Stimulated activated CD4-positive, alpha-beta T cell treated with anti-CD3 and anti-CD28 coated beads, Interleukin-1b, Interleukin-23, amount 100 ng/mL, for 4 hours (primary cell): ENCODE results near the gene KIFC3.
"Not testable (repeated sequence)": the region's sequence is repeated elsewhere in the genome, so short reads cannot be mapped to it uniquely, and the experiment has no call there.

ENCODE experiments used
- DNase-seq, 2 donors: peaks; one replicate each; pipeline ENCODE4 v3.0.0-alpha.2; 2020; ENCODE audit warnings: low read depth in 2 of 2

KIFC3 gene

DNA sequence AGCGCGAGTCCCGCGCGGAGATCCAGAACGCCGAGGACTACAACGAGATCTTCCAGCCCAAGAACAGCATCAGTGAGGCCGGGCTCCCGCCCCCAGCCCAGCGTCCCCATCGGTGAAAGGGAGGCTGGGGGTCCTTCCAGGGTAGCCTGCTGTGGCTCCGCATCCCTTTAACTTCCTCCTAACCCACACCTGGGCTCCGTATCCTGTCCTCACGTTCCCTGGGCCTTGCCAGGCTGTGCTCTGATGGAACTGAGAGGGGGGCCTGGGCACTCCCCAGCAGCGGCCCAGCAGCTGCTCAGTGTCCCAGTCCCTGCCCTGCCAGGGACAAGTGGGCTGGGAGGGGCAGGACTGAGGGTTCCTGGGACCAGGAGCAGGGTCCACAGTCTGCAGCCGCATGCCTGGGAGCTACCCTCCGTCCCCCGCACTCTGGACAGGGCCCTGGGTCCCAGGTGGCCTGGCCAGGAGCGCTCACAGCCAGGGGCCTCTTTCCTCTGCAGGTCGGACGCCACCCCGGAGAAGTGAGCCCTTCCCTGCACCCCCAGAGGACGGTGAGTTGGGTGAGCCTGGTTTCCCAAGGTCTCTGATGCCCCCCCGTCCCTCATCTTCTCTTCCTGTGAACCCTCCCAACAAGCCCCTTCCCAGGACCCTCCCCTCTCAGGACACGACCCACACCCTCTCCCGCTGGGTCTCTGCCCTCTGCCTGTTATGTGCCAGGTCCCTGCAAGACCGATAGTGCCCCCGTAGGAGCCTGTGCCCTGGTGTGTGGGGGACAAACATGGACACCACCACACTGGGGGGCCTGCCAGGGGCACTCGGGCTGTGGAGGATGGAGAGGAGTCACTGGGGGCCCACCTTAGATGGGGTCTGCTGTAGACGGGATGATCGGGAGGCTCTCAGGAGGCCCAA lies 48.6 kb downstream of the KIFC3 start:
- no peak for DNase-seq

DNA sequence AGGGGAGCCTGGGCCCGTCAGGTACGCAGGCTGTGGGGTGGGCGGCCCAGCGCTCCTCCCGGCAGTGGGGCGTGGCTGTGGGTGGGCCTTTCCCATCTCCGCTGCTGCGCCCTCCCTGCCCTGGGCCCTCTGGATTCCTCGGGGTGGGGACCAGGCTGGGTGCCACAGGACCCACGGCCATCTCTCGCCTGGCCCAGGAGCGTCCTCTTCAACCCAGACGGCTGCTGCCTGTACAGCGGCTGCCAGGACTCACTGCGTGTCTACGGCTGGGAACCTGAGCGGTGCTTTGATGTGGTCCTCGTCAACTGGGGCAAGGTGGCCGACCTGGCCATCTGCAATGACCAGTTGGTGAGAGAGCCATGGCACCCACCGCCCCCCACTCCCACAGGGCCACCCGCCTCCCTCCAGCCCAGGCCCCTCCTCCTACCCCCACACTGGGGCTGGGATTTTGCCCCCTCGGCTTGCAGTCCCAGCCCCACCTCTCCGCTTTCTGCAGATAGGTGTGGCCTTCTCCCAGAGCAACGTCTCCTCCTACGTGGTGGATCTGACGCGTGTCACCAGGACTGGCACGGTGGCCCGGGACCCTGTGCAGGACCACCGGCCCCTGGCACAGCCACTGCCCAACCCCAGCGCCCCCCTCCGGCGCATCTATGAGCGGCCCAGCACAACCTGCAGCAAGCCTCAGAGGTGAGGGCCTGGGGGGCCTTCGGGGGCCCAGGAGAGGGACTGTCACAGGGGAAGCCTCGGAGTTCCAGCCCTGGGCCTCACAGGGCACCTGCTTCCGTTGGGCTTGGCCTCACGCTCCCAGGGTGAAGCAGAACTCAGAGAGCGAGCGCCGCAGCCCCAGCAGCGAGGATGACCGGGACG lies 49.5 kb downstream of the KIFC3 start:
- DNase-seq = no peak

DNA sequence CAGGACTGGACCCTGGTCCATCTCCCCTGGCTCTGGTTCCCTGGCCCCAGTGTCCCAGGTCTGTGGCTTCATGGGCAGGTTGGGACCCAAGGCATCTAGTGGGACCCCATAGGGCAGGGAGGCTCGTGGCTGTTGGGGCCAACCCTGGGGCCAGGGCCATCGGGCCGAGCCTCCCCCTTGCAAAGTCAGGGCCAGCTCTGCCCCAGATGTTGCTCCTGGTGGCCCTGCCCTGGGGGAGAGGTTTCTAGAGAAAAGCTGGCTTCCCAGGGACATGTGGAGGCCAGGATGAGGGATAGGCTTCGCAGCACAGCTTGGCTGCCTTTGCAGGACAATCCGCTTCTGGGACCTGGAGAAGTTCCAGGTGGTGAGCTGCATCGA lies 50.1 kb downstream of the KIFC3 start:
- no peak for DNase-seq

DNA sequence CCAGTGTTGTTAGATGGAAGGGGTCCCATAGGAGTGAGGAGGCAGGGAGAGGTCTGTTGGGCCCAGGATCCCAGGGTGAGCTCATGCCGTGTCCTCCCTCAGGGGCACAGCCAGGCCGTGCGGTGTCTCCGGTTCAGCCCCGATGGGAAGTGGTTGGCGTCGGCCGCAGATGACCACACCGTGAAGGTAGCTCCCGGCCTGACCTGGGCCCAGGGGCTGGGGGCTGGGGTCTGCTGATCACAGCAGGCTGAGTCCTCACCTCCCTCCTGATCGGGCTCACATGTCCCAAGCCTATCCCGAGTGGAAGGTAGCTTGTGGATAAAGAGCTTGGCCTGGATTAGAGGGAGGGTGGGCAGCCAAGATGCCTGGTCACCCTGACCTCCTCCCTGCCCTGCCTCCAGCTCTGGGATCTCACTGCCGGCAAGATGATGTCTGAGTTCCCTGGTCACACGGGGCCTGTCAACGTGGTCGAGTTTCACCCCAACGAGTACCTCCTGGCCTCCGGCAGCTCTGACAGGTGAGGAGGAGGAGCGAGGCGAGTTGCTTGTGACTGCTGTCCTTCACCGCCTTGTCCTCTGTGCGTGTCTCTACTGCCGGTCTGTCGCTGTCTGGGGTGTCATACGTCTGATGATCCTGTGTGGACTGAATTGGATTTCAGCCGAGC lies 50.6 kb downstream of the KIFC3 start:
- no peak for DNase-seq

DNA sequence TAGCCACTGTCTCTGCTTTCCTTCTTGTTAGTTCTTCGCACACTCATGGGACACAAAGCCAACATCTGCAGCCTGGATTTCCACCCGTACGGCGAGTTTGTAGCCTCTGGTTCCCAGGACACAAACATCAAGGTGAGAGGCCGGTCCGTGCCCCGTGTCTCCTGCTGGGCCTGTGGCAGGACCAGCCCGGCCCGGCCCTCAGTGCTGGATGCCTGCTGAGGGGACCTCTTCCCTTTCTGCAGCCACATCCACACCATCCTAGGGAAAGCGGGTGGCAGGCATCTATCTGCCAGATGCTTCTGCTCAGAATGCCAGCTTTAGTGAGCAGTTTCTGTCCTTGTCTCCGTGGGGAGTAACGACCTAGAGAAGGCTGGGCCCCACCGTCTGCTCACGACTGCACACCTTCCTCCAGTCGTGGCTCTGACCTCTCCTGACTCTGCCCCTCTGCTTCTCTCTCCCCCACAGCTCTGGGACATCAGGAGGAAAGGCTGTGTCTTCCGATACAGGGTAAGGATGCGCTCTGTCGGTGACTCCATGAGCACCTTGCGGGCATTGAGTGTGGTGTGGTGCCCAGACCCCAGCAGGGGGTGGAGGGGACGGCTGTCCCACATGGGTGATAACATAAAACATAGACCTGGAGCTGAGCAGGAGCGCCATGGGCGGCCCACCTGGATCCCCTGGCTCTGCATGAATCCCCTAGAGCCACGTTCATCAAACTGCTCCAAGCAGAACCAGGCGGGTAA lies 51.3 kb downstream of the KIFC3 start:
- DNase-seq = no peak

DNA sequence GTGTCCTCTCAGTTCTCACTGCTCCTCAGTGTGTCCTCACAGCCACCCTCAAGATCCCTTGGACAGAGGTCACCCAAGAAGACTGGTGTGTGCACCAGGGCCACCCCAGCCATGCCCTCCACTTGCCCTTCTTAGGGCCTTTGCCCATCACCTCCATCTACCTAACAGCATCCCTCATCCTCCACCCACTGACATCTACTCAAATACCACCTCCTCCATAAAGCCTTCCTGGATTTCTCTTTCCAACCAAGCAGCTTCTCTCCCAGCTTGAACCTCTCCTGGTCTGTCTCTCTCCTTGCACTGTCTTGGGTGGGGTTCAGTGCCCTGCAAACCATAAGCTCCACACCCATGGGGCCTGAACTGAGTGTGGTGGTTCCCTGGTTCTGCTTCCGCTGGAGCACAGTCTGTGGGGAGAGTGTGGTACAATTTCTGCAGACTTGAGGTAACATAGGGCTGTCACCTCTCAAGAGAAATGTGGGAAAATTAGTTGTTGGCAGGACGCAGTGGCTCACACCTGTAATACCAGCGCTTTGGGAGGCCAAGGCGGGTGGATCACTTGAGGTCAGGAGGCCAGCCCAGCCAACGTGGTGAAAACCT lies 52.3 kb downstream of the KIFC3 start:
- DNase-seq = no peak

DNA sequence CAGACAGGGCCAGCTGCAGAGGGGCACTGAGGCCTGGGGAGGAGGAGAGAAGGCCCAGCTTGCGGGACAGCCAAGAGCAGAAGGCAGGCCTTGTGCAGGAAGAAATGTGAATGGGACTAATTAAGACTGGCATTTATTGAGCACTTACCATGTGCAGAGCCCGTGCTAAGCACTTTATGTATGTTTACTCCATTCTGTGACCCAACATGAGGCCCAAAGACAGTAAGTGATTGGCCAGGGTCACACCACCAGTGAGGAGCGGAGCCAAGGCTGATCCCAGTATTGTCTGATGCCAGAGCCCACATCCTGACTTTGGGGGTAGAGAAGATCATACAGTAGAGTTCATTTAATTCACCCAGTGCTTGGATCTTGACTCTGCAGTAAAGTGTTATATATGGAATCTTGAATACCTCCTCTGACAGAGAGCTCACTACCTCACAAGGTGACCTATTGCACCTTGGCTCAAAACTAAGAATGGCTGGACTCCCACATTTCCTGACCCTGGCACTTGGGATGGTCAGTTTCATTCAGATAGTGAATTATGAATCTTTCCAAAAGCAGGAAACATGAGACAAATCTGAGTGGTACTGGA lies 53.1 kb downstream of the KIFC3 start:
- no peak for DNase-seq

DNA sequence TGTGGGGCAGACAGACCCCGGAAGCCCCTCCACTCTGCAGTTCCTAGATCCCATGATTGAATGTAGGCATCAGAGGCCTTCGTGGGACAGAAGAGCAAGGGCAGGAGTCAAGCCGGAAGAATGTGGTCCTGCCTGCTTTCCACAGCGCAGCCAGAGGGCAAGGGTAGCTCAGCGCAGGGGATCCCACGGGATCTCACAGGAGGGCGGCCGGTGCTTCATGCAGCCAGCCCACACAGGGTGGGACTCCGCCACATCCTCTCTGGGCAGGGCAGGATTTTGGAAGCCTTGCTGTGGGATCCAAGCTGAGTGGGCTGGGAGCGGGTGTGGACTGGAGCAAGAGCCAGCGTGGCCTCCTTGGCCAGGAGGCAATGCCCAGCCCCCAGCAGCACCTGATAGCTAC lies 53.7 kb downstream of the KIFC3 start:
- no peak for DNase-seq

DNA sequence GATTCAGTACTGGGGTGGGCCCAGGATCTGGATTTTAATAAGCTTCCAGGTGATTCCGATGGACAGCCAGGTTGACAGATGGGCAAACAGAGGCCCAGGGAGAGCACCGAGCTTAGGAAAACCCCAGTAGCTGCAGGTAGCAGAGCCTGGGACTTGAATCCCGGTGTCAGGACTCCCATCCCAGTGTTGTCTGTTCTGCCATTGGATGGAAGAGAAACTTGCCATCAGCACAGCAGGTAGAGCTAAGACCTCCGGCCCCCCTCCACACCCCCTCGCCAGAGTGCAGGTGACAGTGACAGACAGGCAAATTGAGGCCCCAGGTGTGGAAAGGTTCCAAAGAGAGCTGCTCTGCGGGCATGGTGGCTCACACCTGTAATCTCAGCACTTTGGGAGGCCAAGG lies 54.3 kb downstream of the KIFC3 start:
- no peak for DNase-seq

DNA sequence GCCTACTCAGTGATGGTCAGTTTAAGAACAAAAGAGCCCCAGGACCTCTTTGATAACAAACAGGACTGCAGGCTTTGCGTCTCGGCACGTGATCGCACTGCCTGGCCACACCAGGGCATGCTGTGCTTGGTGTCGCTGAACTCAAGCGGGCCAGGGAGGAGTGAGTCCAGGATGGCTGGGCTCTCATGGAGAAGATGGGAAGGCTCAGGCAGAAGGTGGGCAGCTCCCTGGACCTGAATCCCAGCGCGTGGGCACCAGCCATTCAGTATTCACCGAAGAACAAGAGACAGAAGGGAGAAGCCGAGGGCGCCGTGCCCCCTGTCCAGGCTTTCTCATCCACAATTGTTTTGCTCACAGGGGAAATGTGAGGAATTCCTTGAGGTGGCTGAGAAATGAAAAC lies 54.8 kb downstream of the KIFC3 start:
- DNase-seq = no peak

DNA sequence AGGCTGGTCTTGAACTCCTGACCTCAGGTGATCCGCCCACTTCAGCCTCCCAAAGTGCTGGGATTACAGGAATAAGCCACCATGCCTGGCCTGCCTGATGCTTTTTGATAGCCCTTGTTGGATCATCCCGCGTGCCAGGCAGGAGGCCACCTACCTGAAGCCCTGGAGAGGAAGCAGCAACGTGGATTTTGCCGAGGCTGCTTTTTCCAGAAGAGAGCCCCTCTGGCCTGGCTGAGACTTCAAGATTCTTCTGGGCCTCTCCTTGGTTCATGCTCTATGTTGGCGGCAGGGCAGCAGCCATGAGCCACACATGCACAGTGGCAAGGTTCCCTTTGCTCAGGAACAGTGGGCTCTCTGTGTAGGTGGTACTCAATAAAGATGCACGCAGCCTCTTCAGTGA lies 55.2 kb downstream of the KIFC3 start:
- no peak for DNase-seq

DNA sequence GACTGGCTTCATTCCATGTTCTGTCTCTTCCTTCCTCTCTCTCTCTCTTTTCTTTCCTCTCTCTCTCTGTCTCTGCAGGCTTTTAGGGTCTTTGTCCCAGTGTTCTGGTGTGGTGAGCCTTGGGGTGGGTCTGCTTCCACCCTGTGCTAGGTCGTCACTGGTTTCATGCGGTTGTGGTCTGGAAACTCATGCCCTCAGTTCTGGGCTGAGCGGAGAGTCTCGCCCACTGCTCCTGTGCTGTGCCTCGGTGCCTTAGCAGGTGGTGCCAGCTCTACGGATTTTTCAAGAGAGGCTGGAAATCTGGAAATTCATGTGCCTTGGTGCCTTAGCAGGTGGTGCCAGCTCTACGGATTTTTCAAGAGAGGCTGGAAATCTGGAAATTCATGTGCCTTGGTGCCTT lies 56.0 kb downstream of the KIFC3 start:
- not testable (repeated sequence) for DNase-seq

DNA sequence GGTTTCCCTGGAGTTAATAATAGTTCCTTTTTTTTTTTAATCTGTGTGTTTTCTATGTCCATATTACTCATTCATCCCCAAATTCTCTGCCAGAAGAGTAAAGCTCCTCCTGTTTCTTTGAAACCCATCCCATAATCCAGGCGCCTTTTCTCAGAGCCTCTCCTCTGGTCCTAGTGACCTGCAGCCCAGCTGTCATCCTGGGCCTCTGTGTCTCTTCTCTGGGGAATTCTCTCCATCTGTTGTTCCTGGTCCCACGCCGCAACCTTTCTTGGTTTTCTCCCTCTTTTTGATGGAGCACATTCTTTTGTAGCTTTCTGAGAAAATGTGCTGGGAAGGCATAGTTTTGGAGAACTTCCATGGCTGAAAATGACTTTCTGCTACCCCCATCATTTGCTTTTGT lies 56.5 kb downstream of the KIFC3 start:
- DNase-seq = no peak

DNA sequence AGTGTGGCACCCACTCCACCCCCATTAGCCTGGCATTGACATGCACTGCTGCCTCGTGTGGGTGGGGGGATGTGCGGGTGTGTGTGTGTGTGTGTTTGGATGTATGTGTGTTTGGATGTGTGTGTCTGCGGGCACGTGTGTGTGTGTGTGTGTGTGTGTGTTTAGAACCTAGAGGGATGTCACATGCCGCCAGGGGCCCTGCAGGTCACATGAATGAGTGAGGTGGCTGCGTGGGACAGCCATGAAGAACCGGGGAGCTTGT lies 57.7 kb downstream of the KIFC3 start:
- DNase-seq = no peak

DNA sequence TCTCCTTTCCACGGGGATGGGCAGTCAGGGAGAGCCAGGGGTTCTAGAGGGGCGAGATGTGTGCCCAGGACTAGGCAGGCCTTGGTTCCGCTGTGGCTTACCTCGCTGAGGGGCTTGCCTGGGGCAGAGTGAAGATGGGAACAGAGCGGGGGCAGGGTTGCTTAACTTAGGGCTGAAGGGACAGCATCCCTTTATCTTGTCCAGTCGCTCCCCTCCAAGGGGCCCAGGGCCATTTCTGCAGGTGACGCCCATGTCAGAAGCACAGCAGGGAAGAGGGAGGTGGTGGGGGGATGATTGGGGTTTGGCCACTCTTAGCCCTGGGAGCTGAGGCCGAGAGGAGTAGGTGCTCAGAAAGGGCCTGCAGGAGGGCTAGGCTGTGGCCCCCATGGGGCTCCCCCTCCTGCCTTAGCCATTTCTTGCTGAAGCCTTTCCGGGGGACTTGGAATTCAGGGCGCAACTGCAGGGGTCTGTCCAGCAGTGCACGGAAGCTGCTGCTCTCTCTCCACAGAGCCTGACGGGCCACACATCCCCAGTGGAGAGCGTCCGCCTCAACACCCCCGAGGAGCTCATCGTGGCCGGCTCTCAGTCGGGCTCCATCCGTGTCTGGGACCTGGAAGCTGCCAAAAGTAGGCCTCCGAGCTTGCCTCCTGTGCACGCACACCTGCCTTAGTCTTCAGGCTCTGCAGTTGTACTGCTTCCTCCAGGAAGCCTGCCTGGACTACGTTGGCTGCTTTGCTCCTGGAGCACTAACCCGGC lies 58.2 kb downstream of the KIFC3 start:
- no peak for DNase-seq

DNA sequence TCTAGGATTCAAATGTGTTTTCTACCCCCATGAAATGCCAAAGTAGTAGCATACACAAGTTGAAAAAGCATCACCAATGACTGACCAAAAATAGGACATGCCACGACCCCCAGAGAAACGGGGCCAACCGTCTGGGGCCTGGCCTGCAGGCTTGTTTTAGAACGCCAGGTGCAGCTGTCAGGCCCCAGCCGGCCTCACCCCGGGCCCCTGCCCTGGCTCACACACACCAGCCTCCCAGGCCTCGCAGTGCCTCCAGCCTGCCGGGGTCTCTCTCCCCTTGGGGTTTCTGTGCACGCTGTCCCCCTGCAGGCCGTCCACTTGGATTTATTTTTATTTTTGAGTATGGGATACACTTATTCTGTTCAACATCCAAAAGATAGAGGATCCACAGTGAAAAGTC lies 58.8 kb downstream of the KIFC3 start:
- DNase-seq = no peak

DNA sequence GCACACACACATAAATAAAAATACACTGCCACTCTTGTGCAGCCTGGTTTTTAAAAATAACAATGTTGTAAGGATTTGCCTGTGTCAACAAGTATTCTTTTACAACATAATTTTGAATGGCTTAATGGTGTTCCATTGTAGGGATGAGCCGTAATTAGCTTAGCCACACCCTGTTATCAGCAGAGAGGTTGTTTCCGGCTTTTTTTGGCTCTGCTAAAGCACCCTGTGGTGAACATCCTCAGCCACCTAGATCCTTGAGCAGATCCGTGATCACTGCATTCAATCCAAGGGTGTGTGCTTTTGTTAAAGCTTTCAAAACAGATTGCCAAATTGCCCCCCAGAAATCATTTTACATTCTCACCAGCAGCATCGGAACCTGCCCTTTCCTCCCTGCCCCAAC lies 59.7 kb downstream of the KIFC3 start:
- DNase-seq = no peak

DNA sequence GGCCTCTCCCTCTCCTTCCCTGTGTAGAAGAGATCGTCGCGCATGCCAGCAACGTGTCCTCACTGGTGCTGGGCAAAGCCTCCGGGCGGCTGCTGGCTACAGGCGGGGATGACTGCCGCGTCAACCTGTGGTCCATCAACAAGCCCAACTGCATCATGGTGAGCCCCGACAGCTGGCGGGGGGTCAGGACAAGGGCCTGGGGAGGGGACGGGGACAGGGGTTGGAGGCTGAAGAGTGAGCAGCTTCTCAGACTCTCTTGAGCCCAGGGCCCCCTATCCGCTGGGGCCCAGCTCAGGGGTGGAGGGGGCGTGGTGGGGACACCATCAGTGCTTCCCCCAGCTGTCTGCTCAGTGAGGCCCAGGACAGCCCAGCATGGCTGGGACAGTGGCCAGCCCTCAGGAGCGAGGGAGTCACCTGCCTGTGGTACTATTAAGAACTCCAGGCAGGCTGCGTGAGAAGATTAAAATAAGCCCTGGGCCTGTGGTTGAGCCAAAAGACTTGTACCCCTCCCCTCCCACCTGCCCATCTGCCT lies 60.6 kb downstream of the KIFC3 start:
- DNase-seq = no peak

DNA sequence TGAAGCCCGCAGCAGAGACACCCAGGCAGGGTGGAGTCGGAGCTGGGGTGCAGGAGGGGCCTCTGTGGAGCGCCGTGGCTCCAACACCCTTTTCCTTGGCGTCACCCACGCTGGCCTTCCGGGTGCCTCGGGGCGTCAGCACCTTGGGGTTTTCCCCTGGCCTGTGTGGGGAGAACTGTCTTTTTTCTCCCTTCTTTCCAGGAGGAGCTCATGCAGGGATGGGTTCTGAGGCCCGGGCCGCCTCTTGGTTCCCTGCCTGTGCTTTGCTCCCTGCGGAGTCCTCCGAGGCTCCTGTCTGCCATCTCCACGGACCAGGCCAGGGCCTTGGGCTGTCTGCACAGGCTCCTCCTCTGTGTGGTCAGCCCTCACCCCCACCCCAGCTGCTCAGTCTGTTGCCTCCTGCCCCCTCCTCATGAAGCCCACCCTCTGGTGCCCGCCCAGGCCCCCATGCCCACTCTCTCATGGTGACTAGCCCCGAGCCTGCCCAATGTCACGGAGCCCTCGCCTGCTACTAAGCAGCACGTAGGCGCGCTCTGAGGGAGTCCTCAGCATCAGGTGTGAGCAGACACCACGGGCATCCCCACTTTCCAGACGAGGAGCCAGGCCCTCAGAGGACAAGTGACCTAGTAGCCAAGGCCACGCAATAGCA lies 61.7 kb downstream of the KIFC3 start:
- no peak for DNase-seq
